Vagina (tissue), 2 donors: ENCODE measurements around the gene PGM2L1. TPM values are rescaled to one million over a fixed set of nuclear protein-coding genes. Genes with fewer than 3 reads are reported as not detected.

ENCODE experiments used
- DNase-seq, 2 donors: peaks; one replicate each; pipeline ENCODE4 v3.0.0-alpha.2; 2017; ENCODE audit errors: extremely low spot score in 2 of 2
- H3K27ac ChIP-seq: fragments of 200-600 bp; sonication (generic); one replicate; pipeline ENCODE4 v1.5.1; 2019
- H3K27me3 ChIP-seq: fragments of 200-600 bp; sonication (generic); one replicate; pipeline ENCODE4 v1.5.1; 2019
- H3K36me3 ChIP-seq, 2 donors: fragments of 200-600 bp; sonication (generic); one replicate each; pipeline ENCODE4 v1.5.1; 2017 to 2019
- H3K4me1 ChIP-seq: fragments of 200-600 bp; sonication (generic); one replicate; pipeline ENCODE4 v1.5.1; 2019
- H3K4me3 ChIP-seq, 2 donors: fragments of 200-600 bp; sonication (generic); 1 replicate in 1 of 2; 2 replicates in 1 of 2; pipeline ENCODE4 v1.5.1; 2016 to 2019
- H3K9me3 ChIP-seq: fragments of 200-600 bp; sonication (generic); one replicate; pipeline ENCODE4 v1.5.1; 2019
- POLR2A ChIP-seq, 2 donors: fragments of 450-650 bp; IDR thresholded peaks; one replicate each; pipeline ENCODE4 v1.6.1; 2017; ENCODE audit warnings: antibody characterized with exemption in 2 of 2, mild to moderate bottlenecking in 2 of 2, moderate library complexity in 2 of 2
- POLR2AphosphoS5 ChIP-seq, 2 donors: sonication (generic); formaldehyde crosslinking; IDR thresholded peaks; one replicate each; pipeline ENCODE4 v1.9.0; 2017; ENCODE audit warnings: antibody characterized with exemption in 2 of 2, mild to moderate bottlenecking in 2 of 2, low read depth in 1 of 2; ENCODE audit not compliant: insufficient read depth in 1 of 2
- intact Hi-C: fragments of 100-400 bp; cut with DNase I; formaldehyde crosslinking; loops from one replicate; pipeline ENCODE4 v1.15.1; 2023
- total RNA-seq: library from RNA; depleted of rRNA; stranded (reverse); fragments of >200 nt; gene quantifications from one replicate; pipeline ENCODE4 v1.2.3, GENCODE V29; 2016
- TF ChIP-seq, protein P1 (sequence below), 3 experiments: fragments of 450-650 bp in 2 of 3; fragments of 200-600 bp in 1 of 3; sonication (generic) in 1 of 3; IDR thresholded peaks; one replicate each; pipeline ENCODE4 v1.5.1; 2017 to 2019; ENCODE audit warnings: antibody characterized with exemption in 3 of 3, mild to moderate bottlenecking in 2 of 3, moderate library complexity in 2 of 3

Gene PGM2L1
- total RNA-seq, 1 donor from 2014 or later: 10.6 TPM

DNA sequence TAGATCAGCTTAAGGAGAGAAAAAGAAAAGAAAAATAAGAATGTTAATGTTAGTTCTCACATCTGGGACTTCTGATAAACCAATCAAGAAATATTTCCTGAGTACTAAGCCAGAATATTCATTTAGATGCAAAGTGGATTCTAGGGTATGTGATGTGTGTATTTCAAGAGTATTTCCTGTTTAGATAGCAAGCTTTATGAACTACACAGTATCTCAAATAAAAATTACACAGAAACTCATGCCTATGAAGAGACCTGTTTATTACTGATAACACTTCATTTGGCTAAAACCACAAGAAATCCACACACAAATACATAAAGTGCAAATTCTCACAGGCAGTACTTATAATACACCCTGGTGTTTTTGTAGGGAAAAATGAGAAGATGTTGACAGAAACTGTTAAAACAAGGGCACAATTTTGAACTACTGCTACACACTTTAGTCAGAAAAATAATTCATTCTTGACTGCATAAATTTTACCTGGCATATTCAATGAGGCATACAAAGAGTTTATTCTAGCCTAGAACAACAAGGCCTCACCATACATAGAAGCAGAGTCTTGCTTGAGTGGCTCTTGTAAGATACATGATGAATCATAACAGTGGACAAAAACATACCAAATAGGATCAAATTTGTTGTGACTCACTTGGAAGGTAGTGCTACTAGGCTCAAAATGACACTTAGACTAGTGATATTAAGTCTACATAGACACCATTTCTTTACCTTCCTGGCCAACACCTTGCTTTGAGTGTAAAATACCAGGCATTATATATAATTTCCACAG lies 68.0 kb downstream of the PGM2L1 start:
- H3K4me1 ChIP-seq: peaks cover 18% of the 10 kb centered on the region
- no peaks in the 10 kb centered on the region for H3K36me3 ChIP-seq
- no peak overlapping the region for H3K4me3 ChIP-seq

DNA sequence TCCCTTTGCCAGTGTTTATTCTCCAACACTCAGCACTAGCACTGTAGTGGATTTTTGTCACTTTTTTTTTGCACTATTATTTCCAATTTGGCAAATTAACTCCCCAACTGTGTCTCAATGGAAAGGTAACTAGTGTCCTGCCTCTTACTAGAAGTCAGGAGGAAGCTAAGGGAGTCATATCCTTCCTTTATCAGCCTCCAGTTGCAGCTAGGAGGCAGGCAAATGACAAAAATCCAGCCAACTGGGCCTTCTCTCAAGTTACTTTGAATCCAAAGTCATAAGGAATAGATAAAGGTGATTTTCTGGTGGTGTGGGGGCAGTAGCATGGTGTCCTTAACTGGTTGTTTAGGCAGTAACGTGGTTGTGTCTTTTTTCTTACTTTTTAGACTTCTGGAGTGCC lies 71.2 kb downstream of the PGM2L1 start:
- no peaks in the 10 kb centered on the region for H3K9me3 ChIP-seq
- DNase-seq: no peak
- H3K4me3 ChIP-seq: no peak overlapping the region
- intact Hi-C loops: no loop called here
- TF ChIP-seq, protein P1, sequence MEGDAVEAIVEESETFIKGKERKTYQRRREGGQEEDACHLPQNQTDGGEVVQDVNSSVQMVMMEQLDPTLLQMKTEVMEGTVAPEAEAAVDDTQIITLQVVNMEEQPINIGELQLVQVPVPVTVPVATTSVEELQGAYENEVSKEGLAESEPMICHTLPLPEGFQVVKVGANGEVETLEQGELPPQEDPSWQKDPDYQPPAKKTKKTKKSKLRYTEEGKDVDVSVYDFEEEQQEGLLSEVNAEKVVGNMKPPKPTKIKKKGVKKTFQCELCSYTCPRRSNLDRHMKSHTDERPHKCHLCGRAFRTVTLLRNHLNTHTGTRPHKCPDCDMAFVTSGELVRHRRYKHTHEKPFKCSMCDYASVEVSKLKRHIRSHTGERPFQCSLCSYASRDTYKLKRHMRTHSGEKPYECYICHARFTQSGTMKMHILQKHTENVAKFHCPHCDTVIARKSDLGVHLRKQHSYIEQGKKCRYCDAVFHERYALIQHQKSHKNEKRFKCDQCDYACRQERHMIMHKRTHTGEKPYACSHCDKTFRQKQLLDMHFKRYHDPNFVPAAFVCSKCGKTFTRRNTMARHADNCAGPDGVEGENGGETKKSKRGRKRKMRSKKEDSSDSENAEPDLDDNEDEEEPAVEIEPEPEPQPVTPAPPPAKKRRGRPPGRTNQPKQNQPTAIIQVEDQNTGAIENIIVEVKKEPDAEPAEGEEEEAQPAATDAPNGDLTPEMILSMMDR (IDR thresholded peaks at IDR 0.05): no peak
- no peak for TF ChIP-seq POLR2AphosphoS5 (IDR thresholded peaks at IDR 0.05; ENCODE audit: insufficient read depth in 1 of 2, low read depth in 1 of 2)
- TF ChIP-seq POLR2A (IDR thresholded peaks at IDR 0.05): no peak
- no peaks in the 10 kb centered on the region for H3K27me3 ChIP-seq
- H3K4me1 ChIP-seq: peaks cover 26% of the 10 kb centered on the region
- no peaks in the 10 kb centered on the region for H3K36me3 ChIP-seq
- no peak overlapping the region for H3K27ac ChIP-seq

More for the DNA sequence above, 68.0 kb downstream of the PGM2L1 start:
- TF ChIP-seq POLR2A (IDR thresholded peaks at IDR 0.05) (no peak), POLR2AphosphoS5 (IDR thresholded peaks at IDR 0.05; ENCODE audit: insufficient read depth in 1 of 2, low read depth in 1 of 2) (no peak)
- Histone ChIP-seq H3K27ac (no peak overlapping the region), H3K27me3 (no peaks in the 10 kb centered on the region), H3K9me3 (no peaks in the 10 kb centered on the region)
- intact Hi-C loops: no loop called here
- no peak for DNase-seq

DNA sequence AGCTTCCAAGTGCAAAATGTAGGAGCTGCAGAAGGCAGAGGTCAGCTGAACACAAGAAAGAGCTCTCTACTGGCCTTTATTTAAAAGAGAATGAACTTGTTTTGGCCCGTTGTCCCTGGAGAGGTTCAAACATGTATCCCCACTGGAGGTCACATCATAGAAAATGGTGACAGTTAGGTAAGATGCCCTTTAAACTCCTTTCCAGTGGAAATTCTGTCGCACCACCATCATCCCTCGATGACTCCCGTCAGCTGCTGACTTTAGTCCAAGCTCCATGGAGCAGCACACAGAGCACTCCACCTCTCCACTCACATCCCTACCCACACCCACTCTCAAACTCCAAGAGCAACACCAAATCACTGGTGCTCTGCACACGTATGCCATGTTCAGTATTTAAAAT lies 71.6 kb downstream of the PGM2L1 start:
- Histone ChIP-seq H3K4me3 (no peak overlapping the region), H3K9me3 (no peaks in the 10 kb centered on the region), H3K4me1 (peaks cover 31% of the 10 kb centered on the region), H3K27ac (peak overlapping the region; percentile 48), H3K36me3 (no peaks in the 10 kb centered on the region), H3K27me3 (no peaks in the 10 kb centered on the region)
- DNase-seq: no peak
- TF ChIP-seq POLR2A (IDR thresholded peaks at IDR 0.05) (no peak), POLR2AphosphoS5 (IDR thresholded peaks at IDR 0.05; ENCODE audit: insufficient read depth in 1 of 2, low read depth in 1 of 2) (no peak)
- TF ChIP-seq, protein P1 (IDR thresholded peaks at IDR 0.05): no peak
- intact Hi-C loops: no loop called here

DNA sequence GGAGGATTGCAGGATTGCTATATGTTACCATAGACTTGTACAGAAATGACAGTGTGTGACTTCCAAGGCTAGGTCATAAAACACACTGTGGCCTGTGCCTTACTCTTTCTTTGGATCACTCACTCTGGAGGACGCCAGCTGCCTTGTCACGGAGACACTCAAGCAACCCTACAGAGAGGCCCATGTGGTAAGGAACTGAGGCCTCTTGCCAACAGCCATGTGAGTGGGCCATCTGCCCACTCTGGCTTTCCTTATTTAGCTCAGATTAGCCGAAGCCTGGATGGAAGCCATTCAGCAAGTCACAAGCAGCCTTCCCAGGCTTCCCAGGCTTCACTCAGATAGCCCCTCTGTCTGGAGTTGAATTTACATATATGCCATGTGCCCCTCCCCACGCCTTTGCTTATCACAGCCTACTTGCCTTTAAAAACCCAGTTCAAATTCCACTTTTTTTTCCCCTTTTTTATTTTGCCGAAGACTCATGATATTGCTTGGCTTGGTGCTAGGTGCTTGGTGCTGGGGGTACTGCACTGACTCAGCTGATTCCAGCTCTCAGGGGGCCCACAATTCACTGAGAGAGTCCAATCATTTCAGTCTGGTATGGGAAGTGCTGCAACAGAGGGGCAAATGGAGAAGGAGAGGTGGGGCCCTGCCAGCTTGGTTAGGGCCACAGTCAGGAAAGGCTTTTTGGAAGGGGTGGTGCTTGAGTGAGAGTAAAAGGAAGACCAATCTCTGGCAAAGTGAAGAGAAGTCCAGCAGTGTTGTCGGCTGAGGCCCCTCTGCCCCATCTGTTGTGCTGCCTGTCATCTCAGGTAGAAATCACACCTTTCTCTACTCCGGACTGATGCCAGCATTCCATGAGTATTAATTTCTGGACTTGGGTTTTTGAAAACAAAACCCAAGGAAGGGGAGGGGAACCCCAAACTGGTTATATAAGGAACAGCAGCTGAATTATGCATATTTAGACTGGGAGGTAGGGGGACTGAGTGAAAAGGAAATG lies 72.3 kb downstream of the PGM2L1 start:
- no peak overlapping the region for H3K4me3 ChIP-seq
- no peaks in the 10 kb centered on the region for H3K27me3 ChIP-seq
- H3K4me1 ChIP-seq: peaks cover 32% of the 10 kb centered on the region
- TF ChIP-seq POLR2A (IDR thresholded peaks at IDR 0.05) (no peak), POLR2AphosphoS5 (IDR thresholded peaks at IDR 0.05; ENCODE audit: insufficient read depth in 1 of 2, low read depth in 1 of 2) (peak; percentile 29 to 82)
- peak overlapping the region; percentile 48 for H3K27ac ChIP-seq
- H3K9me3 ChIP-seq: no peaks in the 10 kb centered on the region
- no peaks in the 10 kb centered on the region for H3K36me3 ChIP-seq
- DNase-seq: peak in 1 of 2 donors; percentile 93
- intact Hi-C loops: no loop called here

DNA sequence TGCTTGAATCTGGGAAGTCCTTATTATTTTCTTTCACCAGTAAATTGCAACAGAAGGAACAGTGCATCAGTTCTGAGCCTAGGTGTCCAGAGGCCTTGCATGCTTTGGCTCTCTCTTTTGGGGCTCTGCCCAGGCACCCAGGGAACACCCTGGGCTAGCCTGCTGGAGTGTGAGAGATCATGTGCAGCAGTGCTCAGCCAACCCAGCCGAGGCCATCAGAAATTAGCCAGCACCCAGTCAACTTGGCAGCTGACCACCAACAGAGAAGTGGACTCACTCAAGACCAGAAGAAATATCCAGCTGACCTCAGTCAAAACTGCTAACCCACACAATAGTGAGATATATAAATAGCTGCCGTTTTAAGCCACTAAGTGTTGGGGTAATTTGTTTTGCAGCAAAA lies 75.6 kb downstream of the PGM2L1 start:
- Histone ChIP-seq H3K4me3 (no peak overlapping the region), H3K36me3 (no peaks in the 10 kb centered on the region), H3K9me3 (no peaks in the 10 kb centered on the region), H3K27ac (no peak overlapping the region), H3K27me3 (no peaks in the 10 kb centered on the region), H3K4me1 (peaks cover 42% of the 10 kb centered on the region)
- intact Hi-C loops: no loop called here
- DNase-seq: no peak
- TF ChIP-seq, protein P1 (IDR thresholded peaks at IDR 0.05): no peak
- no peak for TF ChIP-seq POLR2A (IDR thresholded peaks at IDR 0.05)
- no peak for TF ChIP-seq POLR2AphosphoS5 (IDR thresholded peaks at IDR 0.05; ENCODE audit: insufficient read depth in 1 of 2, low read depth in 1 of 2)
